GM19397 (cell line): Measurements from ENCODE around the gene PRKCB.
"Not testable (repeated sequence)": the region's sequence is repeated elsewhere in the genome, so short reads cannot be mapped to it uniquely, and the experiment has no call there.

ENCODE experiments used
- ATAC-seq: cut with Tn5 transposase; IDR thresholded peaks from one replicate; pipeline ENCODE4 v1.9.1; 2021; ENCODE audit warnings: mild to moderate bottlenecking, moderate library complexity; ENCODE audit not compliant: unreplicated experiment

Gene PRKCB

DNA sequence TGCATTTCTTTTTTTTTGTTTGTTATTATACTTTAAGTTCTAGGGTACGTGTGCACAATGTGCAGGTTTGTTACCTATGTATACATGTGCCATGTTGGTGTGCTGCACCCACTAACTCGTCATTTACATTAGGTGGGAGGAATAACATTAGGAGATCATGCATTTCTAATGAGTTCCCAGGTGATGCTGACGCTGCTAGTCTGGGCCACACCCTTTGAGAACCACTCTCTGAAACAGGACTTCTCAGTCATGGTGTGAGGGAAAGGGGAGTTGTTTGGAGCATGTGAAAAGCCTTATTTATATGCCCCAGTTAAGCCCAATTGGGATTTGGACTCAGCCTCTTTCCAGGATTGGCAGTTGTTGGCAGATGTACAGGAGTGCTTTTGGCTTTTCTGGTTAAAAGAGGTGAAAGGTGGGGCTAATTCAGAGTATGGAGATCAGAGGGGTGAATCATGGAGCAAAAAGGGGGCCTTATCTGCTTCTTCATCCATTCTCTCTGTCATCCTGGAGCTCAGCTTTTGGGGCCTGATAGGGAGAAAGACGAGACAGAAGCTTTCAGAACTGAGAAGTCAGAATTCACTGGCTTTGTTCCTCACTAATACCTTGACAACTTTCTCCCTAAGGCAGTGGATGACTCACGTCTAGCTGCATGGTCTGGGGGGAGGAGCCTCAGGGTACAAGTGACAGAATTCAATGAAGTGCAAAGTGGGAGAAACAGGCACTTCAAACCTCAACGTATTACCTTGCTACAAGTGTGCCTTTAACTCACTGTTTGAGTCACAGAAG, 240.3 kb downstream of the PRKCB start:
- ATAC-seq: no peak

- no peak for ATAC-seq
Measured at GRCh38 chr16:24077292-24077691, 241.5 kb downstream of the PRKCB start.

- no peak for ATAC-seq
Measured at GRCh38 chr16:24077966-24078365, 242.2 kb downstream of the PRKCB start.

GRCh38 chr16:24085666-24086065, 249.9 kb downstream of the PRKCB start:
- no peak for ATAC-seq

DNA sequence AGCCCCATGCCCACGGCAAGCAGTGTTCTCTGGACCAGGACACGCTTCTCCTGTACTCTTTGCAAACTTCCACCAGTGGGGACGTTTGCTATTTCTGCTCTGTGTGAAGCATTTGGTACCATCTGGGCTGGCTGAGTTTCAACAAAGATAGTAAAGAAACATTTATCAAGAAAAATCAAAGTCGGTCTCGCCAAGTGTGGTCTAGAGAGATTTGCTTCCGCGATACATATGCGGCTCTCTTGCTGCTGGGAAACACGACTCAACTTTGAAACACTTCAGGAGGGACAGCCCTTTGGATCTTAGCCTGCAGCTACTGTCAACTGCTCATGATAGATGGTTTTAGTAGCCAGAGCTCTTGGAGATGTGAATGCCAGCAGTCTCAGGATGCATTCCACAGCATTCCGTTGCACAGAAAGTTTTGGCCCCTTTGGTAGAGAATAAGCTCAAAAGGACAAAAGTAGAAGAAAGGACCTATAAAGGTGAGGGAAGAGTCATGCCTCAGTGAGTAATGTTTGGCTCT, 252.2 kb downstream of the PRKCB start:
- ATAC-seq: no peak

- ATAC-seq: no peak
Measured at GRCh38 chr16:24088767-24089166, 253.0 kb downstream of the PRKCB start.

GRCh38 chr16:24091125-24091524, 255.3 kb downstream of the PRKCB start:
- no peak for ATAC-seq

DNA sequence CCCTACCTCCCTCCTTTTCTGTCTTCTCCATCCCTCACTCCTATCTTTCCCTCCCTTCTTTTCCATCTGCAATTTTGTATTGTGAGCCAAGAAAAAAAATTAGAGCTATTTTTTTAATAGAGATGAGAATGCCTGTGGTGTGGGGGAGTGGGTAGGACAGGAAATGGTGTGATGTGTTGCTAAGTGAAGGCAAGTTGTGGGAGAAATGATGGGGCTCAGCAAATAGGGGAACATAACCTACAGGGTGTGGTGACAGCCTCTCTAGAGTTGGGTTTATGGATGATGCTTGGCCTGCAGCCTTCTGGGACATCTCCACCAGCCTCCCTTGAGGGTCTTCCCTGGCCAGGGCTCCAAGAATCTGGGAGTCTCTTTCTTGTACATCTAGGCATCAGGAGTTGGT, 257.3 kb downstream of the PRKCB start:
- no peak for ATAC-seq

DNA sequence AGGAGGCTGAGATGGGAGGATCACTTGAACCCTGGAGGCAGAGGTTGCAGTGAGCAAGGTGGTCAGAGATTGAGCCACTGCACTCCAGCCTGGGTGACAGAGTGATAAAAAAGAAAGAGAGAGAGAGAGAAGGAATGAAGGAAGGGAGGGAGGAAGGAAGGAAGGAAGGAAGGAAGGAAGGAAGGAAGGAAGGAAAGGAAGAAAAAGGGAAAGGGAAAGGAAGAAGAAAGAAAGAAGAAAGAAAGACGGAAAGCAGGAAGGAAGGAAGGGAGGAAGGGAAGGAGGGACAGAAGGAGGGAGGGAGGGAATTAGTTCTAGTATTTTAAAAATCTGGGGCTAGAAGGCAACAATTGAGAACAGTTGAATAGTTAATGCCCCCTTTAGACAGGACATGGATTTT, 258.9 kb downstream of the PRKCB start:
- no peak for ATAC-seq

DNA sequence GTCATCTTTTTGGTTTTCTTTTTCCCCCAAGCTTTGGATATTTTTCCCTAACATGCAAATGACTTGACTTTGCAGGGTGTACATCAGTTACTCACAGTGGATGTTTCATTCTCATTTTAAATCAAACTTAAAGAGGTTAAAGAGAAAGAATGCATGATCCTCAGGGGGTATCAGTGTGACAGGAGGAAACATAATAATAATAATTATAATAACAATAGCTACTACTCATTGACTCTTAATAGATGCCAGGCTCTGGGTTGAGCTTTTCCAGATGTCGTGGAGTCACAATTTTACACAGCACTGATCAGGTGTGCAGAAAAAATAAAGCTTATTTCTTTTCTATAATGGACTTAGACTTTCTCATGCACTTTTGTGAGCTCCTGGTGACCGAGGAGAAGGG, 263.1 kb downstream of the PRKCB start:
- ATAC-seq: no peak

- no peak for ATAC-seq
Measured at GRCh38 chr16:24101431-24101830, 265.6 kb downstream of the PRKCB start.

- no peak for ATAC-seq
Measured at GRCh38 chr16:24102209-24102660, 266.5 kb downstream of the PRKCB start.

GRCh38 chr16:24105471-24105870, 269.7 kb downstream of the PRKCB start:
- not testable (repeated sequence) for ATAC-seq

- not testable (repeated sequence) for ATAC-seq
Measured at GRCh38 chr16:24108090-24108489, 272.3 kb downstream of the PRKCB start.

DNA sequence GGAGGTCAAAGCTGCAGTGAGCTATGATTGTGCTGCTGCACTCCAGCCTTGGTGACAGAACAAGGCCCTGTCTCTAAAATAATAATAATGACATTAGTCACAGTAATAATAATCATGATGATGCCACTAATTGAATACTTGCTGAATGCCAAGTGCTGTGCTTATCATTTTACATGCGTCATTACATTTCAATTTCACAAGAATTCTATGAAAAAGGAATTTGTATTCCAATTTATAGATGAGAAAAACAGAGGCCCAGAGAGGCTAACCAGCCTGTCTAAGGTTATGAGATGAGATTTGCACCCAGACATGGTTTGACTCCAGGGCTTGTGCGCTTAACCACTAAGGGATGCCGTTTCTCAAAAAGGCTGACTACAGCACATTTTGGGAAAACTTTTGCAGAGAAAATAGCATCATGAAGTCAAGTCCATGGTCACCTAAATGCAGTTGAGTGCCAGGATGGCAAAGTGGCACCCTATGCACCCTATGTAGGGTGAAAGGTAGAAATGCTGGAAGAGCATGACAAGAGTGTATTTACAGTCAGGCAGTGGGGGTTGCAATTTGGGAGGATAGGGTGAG, 276.0 kb downstream of the PRKCB start:
- no peak for ATAC-seq

DNA sequence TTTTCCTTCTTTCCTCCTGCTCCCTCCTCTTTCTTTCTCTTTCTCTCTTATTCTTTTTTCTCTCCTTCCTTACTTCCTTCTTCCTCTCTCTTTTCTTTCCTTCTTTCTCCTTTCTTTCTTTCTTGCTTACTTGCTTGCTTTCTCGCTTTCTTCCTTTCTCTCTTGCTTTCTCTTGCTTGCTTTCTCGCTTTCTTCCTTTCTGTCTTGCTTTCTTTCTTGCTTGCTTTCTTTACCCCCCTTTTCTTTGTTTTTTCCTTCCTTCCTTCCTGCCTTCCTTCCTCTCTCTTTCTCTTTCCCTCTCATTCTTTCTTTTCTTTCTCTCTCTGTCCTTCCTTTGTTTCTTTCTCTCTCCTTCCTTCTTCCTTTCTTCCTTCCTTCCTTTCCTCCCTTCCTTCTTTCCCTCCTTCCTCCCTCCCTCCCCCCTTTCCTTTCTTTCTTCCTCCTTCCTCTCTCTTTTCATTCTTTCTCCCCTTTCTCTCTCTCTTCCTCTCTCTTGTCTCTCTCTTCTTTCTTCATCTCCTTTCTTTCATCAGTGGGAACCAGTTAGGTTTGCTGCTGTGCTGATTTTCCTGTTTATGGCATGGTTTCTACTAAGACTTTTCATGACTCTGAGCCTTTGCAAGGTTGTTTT, 277.4 kb downstream of the PRKCB start:
- no peak for ATAC-seq

DNA sequence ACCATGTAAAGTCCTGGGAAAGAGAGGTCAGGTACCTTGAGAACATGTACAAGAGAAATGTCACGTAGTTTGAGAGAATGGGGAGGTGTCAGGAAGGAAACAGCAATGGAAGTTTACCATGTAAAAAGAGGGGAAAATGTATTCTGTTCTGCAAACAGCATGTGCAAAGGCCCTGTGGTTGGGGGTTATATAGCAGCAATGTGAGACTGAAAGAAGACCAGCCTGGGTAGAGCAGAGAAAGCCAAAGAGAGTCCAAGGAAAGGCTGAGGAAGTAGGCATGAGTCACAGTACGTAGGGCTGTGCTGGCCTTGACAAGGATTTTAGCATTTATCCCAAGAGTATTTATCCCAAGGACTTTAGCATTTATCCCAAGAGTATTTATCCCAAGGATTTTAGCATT, 279.1 kb downstream of the PRKCB start:
- ATAC-seq: no peak

DNA sequence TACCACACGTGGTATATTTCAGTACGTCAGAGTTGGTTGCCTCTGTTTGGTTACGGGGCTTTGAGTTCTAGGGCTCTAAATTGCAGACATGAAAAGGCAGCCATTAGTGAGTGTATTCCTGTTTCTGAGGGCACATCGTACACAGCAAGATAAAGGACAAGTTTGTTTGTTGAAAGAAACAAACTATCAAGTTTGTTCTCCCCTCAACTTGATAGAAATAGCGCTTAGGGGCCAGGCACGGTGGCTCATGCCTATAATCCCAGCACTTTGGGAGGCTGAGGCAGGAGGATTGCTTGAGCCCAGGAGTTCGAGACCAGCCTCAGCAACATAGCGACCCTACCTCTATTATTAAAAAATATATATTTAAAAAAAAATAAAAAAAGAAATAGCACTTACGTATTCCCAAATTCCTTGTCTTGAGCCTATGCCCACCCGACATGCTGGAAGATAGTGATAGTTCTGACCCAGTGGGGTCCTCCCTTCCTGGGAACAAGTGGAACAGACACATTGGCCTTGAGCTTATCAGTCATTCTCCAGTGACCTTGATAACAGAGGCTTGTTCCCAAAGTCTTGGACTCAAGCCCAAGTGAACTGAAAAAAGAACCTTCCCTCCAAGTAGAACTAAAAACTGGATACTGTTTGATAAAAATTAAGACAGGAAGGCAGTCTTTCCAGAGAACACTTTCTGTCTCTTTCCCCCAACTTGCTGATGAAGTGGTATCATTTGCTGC, 280.4 kb downstream of the PRKCB start:
- ATAC-seq: no peak

GRCh38 chr16:24116989-24117388, 281.2 kb downstream of the PRKCB start:
- ATAC-seq: no peak

- ATAC-seq: no peak
Measured at GRCh38 chr16:24117680-24118079, 281.9 kb downstream of the PRKCB start.

GRCh38 chr16:24118126-24118821, 282.5 kb downstream of the PRKCB start:
- ATAC-seq: no peak
